K562 (cell line): ENCODE data around the gene C6orf47. TPM values are rescaled to one million over a fixed set of nuclear protein-coding genes. Genes with fewer than 3 reads are reported as not detected.

Source experiments
- ARID2 ChIP-seq: fragments of 450-650 bp; IDR thresholded peaks from 2 replicates; pipeline ENCODE4 v1.6.1; 2017; ENCODE audit warnings: antibody characterized with exemption, mild to moderate bottlenecking
- ARNT ChIP-seq, 2 experiments: fragments of 450-650 bp; IDR thresholded peaks; 2 replicates each; pipeline ENCODE4 v1.6.1; 2016; ENCODE audit warnings: mild to moderate bottlenecking in 1 of 2
- BRD9 ChIP-seq: fragments of 450-650 bp; IDR thresholded peaks from 2 replicates; pipeline ENCODE4 v1.6.1; 2018; ENCODE audit warnings: low read depth; ENCODE audit not compliant: partially characterized antibody
- CEBPG ChIP-seq, 3 experiments: fragments of 200-800 bp in 1 of 3; sonication (Bioruptor generic) in 1 of 3; sonication (generic) in 1 of 3; formaldehyde crosslinking in 1 of 3; IDR thresholded peaks in 2 of 3; conservative IDR thresholded peaks in 1 of 3; 2 replicates each; pipeline versions ENCODE4 v1.6.1 to v1.8.0; 2016 to 2022; ENCODE audit warnings: missing compliant biosample characterization in 2 of 3, missing genetic modification characterization in 2 of 3, mild to moderate bottlenecking in 1 of 3, missing genetic modification reagents in 1 of 3
- CREM ChIP-seq: IDR thresholded peaks from 2 replicates; pipeline ENCODE4 v1.6.1; 2014; ENCODE audit warnings: antibody characterized with exemption, low read depth
- E2F1 ChIP-seq: sonication (generic); formaldehyde crosslinking; IDR thresholded peaks from 2 replicates; pipeline ENCODE4 v1.8.1; 2023; ENCODE audit warnings: mild to moderate bottlenecking, missing genetic modification reagents, moderate library complexity
- KDM4B ChIP-seq, 2 experiments: fragments of 450-650 bp in 1 of 2; sonication (generic) in 1 of 2; IDR thresholded peaks; 2 replicates each; pipeline ENCODE4 v1.6.1; 2016 to 2017; ENCODE audit warnings: borderline replicate concordance in 2 of 2, antibody characterized with exemption in 1 of 2, low read depth in 1 of 2, mild to moderate bottlenecking in 1 of 2
- KLF13 ChIP-seq: fragments of 450-650 bp; IDR thresholded peaks from 2 replicates; pipeline ENCODE4 v1.6.1; 2016; ENCODE audit warnings: missing genetic modification characterization, low read depth, mild to moderate bottlenecking, missing compliant biosample characterization, moderate library complexity, borderline replicate concordance
- RBBP5 ChIP-seq: fragments of 200-600 bp; sonication (generic); IDR thresholded peaks from 2 replicates; pipeline ENCODE4 v1.6.1; 2012; ENCODE audit warnings: borderline replicate concordance, mild to moderate bottlenecking, low read length, control low read depth, inconsistent platforms; ENCODE audit not compliant: insufficient read depth, poor library complexity, severe bottlenecking
- RBM17 ChIP-seq: fragments of 200-400 bp; formaldehyde crosslinking; IDR thresholded peaks from 2 replicates; pipeline ENCODE4 v1.6.1; 2017; ENCODE audit warnings: low read depth, mild to moderate bottlenecking, low read length, borderline replicate concordance
- SAFB2 ChIP-seq: fragments of 200-400 bp; formaldehyde crosslinking; IDR thresholded peaks from 2 replicates; pipeline ENCODE4 v1.6.1; 2018; ENCODE audit warnings: borderline replicate concordance, low read length, low read depth, moderate library complexity; ENCODE audit not compliant: severe bottlenecking
- SPI1 ChIP-seq: IDR thresholded peaks from 2 replicates; pipeline ENCODE4 v1.6.1; 2011; ENCODE audit warnings: low read depth, low read length, control low read depth, borderline replicate concordance
- TBL1XR1 ChIP-seq, 2 experiments: IDR thresholded peaks; 2 replicates each; pipeline ENCODE4 v1.6.1; 2012; ENCODE audit warnings: improper control_type of control experiment in 2 of 2, low read length in 2 of 2, mild to moderate bottlenecking in 1 of 2
- ZBTB2 ChIP-seq: fragments of 450-650 bp; IDR thresholded peaks from 2 replicates; pipeline ENCODE4 v1.6.1; 2016; ENCODE audit warnings: antibody characterized with exemption
- polyA plus RNA-seq, 8 experiments: library from polyadenylated mRNA; depleted of rRNA in 4 of 8; stranded (reverse) in 5 of 8; unstranded in 3 of 8; fragments of >200 nt; fragmentation: Nextera tagmentation in 2 of 8; fragmentation: Illumina TruSeq in 1 of 8; extraction: Ambion mirVana in 2 of 8; extraction: Trizol in 1 of 8; gene quantifications; 2 replicates each; pipeline versions ENCODE4 v1.2.1 to v1.2.3, GENCODE V29; 2011 to 2014; ENCODE audit warnings: inconsistent platforms in 1 of 8, missing spikeins in 1 of 8
- total RNA-seq, 7 experiments: library from RNA; depleted of rRNA in 6 of 7; stranded (reverse); fragments of >200 nt in 6 of 7; fragmentation: Illumina TruSeq in 2 of 7; extraction: Trizol in 2 of 7; gene quantifications; 2 replicates each; pipeline versions ENCODE4 v1.2.1 to v1.2.3, GENCODE V29; 2011 to 2021; ENCODE audit warnings: low replicate concordance in 1 of 7

C6orf47 gene
- total and polyA plus RNA-seq, 9 of the 15 experiments (the other 6 are each of a cell fraction or from before 2014, with no cell fraction given): 0.14 to 43.8 (median 27.0) TPM

GRCh38 chr6:31680226-31681134 lies 19.9 kb upstream of the C6orf47 start, which contains the start of gene LY6G5C (continued):
- TF ChIP-seq E2F1 (CRISPR knock-in tag) (no peak), TBL1XR1 (IDR thresholded peaks at IDR 0.05; ENCODE audit: low read length in 2 of 2) (peak in 1 of 2 experiments; percentile 64; a peak in 2 of 4 replicates), KDM4B (IDR thresholded peaks at IDR 0.05; ENCODE audit: borderline replicate concordance in 2 of 2, low read depth in 1 of 2) (0 out of 4 replicates have a peak, but pooled peaks of 1 of the 2 experiments have one; percentile 12), RBM17 (no peak), ARNT (IDR thresholded peaks at IDR 0.05) (peak in 1 of 2 experiments; percentile 79; a peak in 2 of 4 replicates), SAFB2 (no peak), SPI1 (peak; percentile 69), CREM (peak; percentile 74), KLF13 (tag) (no peak), ARID2 (peak; percentile 95), RBBP5 (no peak), ZBTB2 (0 out of 2 replicates have a peak, but pooled peaks have one; percentile 30), CEBPG (CRISPR knock-in tag; IDR thresholded peaks at IDR 0.05) (0 out of 2 replicates have a peak, but pooled peaks have one; percentile 30), CEBPG (tag; conservative IDR thresholded peaks at IDR 0.05 in 1 of 2, IDR thresholded peaks at IDR 0.05 in 1 of 2) (no peak), BRD9 (peak; percentile 72)
